Measurements from ENCODE around the gene SPATC1L. TPM values are rescaled to one million over a fixed set of nuclear protein-coding genes. Genes with fewer than 3 reads are reported as not detected.

Gene SPATC1L
- total RNA-seq, 4 donors from 2014 or later = 1.5 to 11.9 (median 3.0) TPM

DNA sequence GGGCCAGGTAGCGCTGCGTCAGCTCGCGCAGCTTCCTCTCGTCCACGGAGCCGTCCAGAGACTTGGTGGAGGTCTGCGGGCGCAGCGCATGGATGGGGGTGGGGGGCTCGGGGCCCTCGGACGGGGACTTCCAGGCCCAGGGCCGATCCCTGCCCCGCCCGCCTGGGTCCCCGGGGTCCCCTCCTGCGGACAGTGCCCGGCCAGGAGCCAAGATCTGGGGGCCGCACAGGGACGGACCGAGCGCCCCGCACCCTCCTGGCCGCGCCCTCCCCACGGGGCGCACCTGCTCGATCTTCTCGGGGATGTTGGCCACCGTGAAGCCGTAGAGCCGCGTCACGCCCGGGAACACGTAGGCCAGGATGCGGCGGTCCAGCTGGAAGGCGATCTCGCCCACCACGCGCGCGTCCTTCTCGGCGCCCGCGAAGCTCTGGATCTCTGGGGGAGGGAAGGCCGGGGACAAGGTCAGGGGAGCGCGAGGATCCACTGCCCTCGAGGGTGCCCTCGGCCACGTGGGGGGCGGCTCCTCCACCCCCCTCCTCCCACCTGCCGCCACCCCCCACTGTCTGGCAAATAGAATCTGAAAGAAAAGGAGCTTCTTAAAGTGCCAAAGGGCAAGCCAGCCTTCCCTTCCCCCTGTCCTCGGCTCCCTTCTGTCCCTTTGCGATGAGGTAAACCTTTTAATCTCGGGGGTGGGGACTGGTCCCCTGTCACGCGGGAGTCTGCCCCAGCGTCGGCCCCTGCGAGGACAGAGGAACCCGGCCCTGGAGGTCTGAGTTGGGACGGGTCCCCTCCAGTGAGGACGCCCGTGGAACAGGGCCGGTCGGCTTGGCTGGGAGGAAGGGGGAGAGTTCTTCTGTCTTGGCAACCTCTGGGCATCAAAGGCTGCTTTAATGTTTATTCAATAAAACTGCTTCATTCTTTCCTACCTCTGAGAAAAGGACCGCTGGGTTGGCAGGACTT, 22.3 kb downstream of the SPATC1L start:
- Histone ChIP-seq H3K4me3 (no peak overlapping the region), H3K27ac (no peak overlapping the region), H3K36me3 (no peaks in the 10 kb centered on the region), H3K9me3 (no peaks in the 10 kb centered on the region), H3K27me3 (peaks cover 0 to 12% (median 7%) of the 10 kb centered on the region in 3 donors), H3K4me1 (no peaks in the 10 kb centered on the region)
- ATAC-seq (no peak), DNase-seq (no peak)
- no peak for TF ChIP-seq POLR2A (IDR thresholded peaks at IDR 0.05)
- intact Hi-C loops (cut with DNase I; ENCODE audit: low total_unique reads) = no loop called here
- in situ Hi-C loops (cut with MboI; ENCODE audit: low sequenced_read_pairs in 4 of 4) = no loop called here

DNA sequence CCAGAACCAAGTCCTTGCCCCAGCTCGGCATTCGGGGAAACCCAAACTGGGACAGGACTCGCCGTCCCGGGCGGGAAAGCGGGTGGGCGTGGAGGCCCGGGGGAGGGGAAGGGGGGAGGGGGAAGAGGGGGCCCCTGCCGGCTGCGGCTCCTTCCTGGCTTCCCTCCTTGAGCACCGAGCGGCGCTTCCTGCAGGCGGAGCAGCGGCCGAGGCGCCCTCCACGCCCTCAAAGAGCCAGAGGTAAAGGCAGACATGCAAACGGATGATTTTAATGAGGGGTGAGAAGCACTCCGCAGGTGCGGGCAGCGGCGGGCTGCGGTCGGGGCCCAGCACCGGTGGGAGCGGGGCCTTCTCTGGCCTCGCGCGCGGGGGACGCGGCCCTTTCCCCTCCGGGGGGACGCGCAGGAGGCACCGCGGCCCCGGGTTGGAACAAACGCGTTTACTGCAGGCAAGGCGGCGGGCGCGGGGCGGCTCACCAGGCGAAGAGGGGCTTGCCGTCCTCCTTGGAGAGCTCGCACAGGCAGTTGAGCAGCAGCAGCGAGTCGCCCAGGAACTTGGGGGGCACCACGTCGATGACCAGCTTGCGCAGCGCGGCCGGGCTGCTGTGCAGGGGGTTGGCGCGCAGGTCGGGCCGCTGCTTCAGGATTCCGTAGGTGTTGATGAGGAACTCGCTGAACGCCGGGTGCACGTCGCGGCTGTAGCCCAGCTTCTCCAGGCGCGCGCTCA, 23.2 kb downstream of the SPATC1L start:
- Histone ChIP-seq H3K4me1 (no peaks in the 10 kb centered on the region), H3K27ac (no peak overlapping the region), H3K27me3 (peaks cover 0 to 12% (median 7%) of the 10 kb centered on the region in 3 donors), H3K9me3 (no peaks in the 10 kb centered on the region), H3K36me3 (no peaks in the 10 kb centered on the region), H3K4me3 (no peak overlapping the region)
- TF ChIP-seq, protein P1, sequence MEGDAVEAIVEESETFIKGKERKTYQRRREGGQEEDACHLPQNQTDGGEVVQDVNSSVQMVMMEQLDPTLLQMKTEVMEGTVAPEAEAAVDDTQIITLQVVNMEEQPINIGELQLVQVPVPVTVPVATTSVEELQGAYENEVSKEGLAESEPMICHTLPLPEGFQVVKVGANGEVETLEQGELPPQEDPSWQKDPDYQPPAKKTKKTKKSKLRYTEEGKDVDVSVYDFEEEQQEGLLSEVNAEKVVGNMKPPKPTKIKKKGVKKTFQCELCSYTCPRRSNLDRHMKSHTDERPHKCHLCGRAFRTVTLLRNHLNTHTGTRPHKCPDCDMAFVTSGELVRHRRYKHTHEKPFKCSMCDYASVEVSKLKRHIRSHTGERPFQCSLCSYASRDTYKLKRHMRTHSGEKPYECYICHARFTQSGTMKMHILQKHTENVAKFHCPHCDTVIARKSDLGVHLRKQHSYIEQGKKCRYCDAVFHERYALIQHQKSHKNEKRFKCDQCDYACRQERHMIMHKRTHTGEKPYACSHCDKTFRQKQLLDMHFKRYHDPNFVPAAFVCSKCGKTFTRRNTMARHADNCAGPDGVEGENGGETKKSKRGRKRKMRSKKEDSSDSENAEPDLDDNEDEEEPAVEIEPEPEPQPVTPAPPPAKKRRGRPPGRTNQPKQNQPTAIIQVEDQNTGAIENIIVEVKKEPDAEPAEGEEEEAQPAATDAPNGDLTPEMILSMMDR (IDR thresholded peaks at IDR 0.05 in 4 of 5, conservative IDR thresholded peaks at IDR 0.05 in 1 of 5) = no peak
- TF ChIP-seq POLR2A (IDR thresholded peaks at IDR 0.05) = no peak
- no peak for ATAC-seq
- intact Hi-C loops (cut with DNase I; ENCODE audit: low total_unique reads) (no loop called here), in situ Hi-C loops (cut with MboI; ENCODE audit: low sequenced_read_pairs in 4 of 4) (no loop called here)
- peak in 1 of 2 donors; percentile 1 for DNase-seq

DNA sequence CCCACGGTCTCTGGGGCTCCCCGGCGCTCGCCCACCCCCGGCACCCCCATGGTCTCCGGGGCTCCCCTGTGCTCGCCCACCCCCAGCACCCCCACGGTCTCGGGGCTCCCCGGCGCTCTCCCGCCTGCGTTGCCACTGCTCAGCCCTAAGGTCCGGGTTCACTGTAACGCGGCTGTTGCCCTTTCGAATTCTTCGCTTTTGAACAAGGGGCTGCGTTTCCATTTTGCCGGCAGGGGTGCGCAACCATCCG, 23.7 kb downstream of the SPATC1L start:
- no peaks in the 10 kb centered on the region for H3K9me3 ChIP-seq
- H3K36me3 ChIP-seq = no peaks in the 10 kb centered on the region
- in situ Hi-C loops (cut with MboI; ENCODE audit: low sequenced_read_pairs in 4 of 4) (no loop called here), intact Hi-C loops (cut with DNase I; ENCODE audit: low total_unique reads) (no loop called here)
- peaks cover 0 to 9% (median 7%) of the 10 kb centered on the region in 3 donors for H3K27me3 ChIP-seq
- ATAC-seq (no peak), DNase-seq (no peak)
- TF ChIP-seq, protein P1 (IDR thresholded peaks at IDR 0.05 in 4 of 5, conservative IDR thresholded peaks at IDR 0.05 in 1 of 5) = no peak
- TF ChIP-seq POLR2A (IDR thresholded peaks at IDR 0.05) = no peak
- H3K27ac ChIP-seq = no peak overlapping the region
- no peaks in the 10 kb centered on the region for H3K4me1 ChIP-seq
- no peak overlapping the region for H3K4me3 ChIP-seq

DNA sequence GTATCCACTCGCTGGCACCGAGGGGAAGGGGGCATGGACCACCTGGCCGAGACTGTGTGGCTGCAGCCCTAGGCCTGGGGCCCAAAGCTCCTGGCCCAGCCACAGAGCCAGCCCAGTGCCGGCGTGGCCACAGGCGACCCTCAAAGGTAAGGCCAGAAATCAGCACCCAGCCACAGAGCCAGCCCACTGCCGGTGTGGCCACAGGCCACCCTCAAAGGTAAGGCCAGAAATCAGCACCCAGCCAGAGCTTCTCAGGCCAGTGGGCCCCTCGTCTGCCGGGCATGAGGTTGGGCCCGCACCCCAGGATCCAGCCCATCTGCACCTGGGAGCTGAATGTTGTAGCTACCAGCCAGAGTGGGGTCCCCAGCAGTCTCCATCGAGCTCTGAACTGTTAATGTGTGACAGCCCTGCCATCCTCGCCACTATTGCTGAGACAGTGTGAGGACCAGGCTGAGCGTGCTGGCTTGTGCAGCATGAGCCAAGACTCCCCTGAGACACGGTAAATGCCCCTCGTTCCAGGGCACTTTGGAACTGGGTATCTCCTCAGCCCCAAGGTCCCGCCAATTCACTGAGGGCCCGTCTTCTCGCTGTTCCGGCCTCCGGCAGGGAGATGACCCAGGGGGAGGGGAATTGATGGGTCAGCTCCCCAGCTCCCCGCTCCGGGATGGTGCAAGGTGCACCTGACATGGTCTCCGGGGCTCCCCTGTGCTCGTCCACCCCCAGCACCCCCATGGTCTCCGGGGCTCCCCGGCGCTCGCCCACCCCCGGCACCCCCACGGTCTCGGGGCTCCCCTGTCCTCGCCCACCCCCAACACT, 24.2 kb downstream of the SPATC1L start:
- Histone ChIP-seq H3K36me3 (no peaks in the 10 kb centered on the region), H3K4me1 (no peaks in the 10 kb centered on the region), H3K27ac (no peak overlapping the region), H3K27me3 (peaks cover 0 to 7% (median 7%) of the 10 kb centered on the region in 3 donors), H3K9me3 (no peaks in the 10 kb centered on the region), H3K4me3 (no peak overlapping the region)
- in situ Hi-C loops (cut with MboI; ENCODE audit: low sequenced_read_pairs in 4 of 4) = no loop called here
- ATAC-seq = no peak
- no peak for TF ChIP-seq POLR2A (IDR thresholded peaks at IDR 0.05)
- TF ChIP-seq, protein P1 (IDR thresholded peaks at IDR 0.05 in 4 of 5, conservative IDR thresholded peaks at IDR 0.05 in 1 of 5) = no peak
- intact Hi-C loops (cut with DNase I; ENCODE audit: low total_unique reads) = no loop called here
- peak; percentile 0 to 7 for DNase-seq

Measured in gastrocnemius medialis (tissue), 4 donors.